Measurements from ENCODE around the gene ARL16. TPM values are rescaled to one million over a fixed set of nuclear protein-coding genes. Genes with fewer than 3 reads are reported as not detected.

Gene ARL16
- total and polyA plus RNA-seq, 2 donors: 19.7 to 47.0 TPM

- no peak overlapping the region for H3K27ac ChIP-seq (ENCODE audit: low read depth)
- WGBS: 91% methylated on average over 43 of the region's 43 CpGs
- H3K4me3 ChIP-seq (ENCODE audit: low read depth, low read length): no peak overlapping the region
- DNase-seq (ENCODE audit: extremely low spot score): no peak
- H3K36me3 ChIP-seq (ENCODE audit: insufficient read depth): no peaks in the 10 kb centered on the region
- H3K4me1 ChIP-seq (ENCODE audit: insufficient read depth): no peaks in the 10 kb centered on the region
These were observed 32.5 kb upstream of the ARL16 start for GRCh38 chr17:81715872-81716673.

- H3K4me3 ChIP-seq (ENCODE audit: low read depth, low read length): no peak overlapping the region
- DNase-seq (ENCODE audit: extremely low spot score): no peak
- no peaks in the 10 kb centered on the region for H3K4me1 ChIP-seq (ENCODE audit: insufficient read depth)
- H3K27ac ChIP-seq (ENCODE audit: low read depth): no peak overlapping the region
- H3K36me3 ChIP-seq (ENCODE audit: insufficient read depth): no peaks in the 10 kb centered on the region
- 87% methylated on average over 32 of the region's 32 CpGs for WGBS
These were observed 31.7 kb upstream of the ARL16 start for GRCh38 chr17:81715107-81715871.

- DNase-seq (ENCODE audit: extremely low spot score): no peak
- H3K36me3 ChIP-seq (ENCODE audit: insufficient read depth): no peaks in the 10 kb centered on the region
- H3K27ac ChIP-seq (ENCODE audit: low read depth): no peak overlapping the region
- no peaks in the 10 kb centered on the region for H3K4me1 ChIP-seq (ENCODE audit: insufficient read depth)
- no peak overlapping the region for H3K4me3 ChIP-seq (ENCODE audit: low read depth, low read length)
- 94% methylated on average over 39 of the region's 39 CpGs for WGBS
These were observed 31.0 kb upstream of the ARL16 start for GRCh38 chr17:81714412-81715106.

GRCh38 chr17:81713556-81714411 lies 30.2 kb upstream of the ARL16 start:
- WGBS: 68% methylated on average over 36 of the region's 36 CpGs
- H3K27ac ChIP-seq (ENCODE audit: low read depth): no peak overlapping the region
- H3K4me3 ChIP-seq (ENCODE audit: low read depth, low read length): no peak overlapping the region

GRCh38 chr17:81713004-81713555 lies 29.5 kb upstream of the ARL16 start:
- no peak overlapping the region for H3K27ac ChIP-seq (ENCODE audit: low read depth)
- no peaks in the 10 kb centered on the region for H3K4me1 ChIP-seq (ENCODE audit: insufficient read depth)
- DNase-seq (ENCODE audit: extremely low spot score): no peak
- H3K36me3 ChIP-seq (ENCODE audit: insufficient read depth): no peaks in the 10 kb centered on the region
- H3K4me3 ChIP-seq (ENCODE audit: low read depth, low read length): peak overlapping the region; percentile 80
- 33% methylated on average over 18 of the region's 18 CpGs for WGBS

More at GRCh38 chr17:81713556-81714411, 30.2 kb upstream of the ARL16 start:
- no peak for DNase-seq (ENCODE audit: extremely low spot score)
- H3K36me3 ChIP-seq (ENCODE audit: insufficient read depth): no peaks in the 10 kb centered on the region
- H3K4me1 ChIP-seq (ENCODE audit: insufficient read depth): no peaks in the 10 kb centered on the region

GRCh38 chr17:81712468-81713003 lies 28.9 kb upstream of the ARL16 start:
- no peak for DNase-seq (ENCODE audit: extremely low spot score)
- Histone ChIP-seq H3K4me3 (ENCODE audit: low read depth, low read length) (peak overlapping the region; percentile 80), H3K36me3 (ENCODE audit: insufficient read depth) (no peaks in the 10 kb centered on the region), H3K4me1 (ENCODE audit: insufficient read depth) (no peaks in the 10 kb centered on the region), H3K27ac (ENCODE audit: low read depth) (no peak overlapping the region)
- 2% methylated on average over 41 of the region's 41 CpGs for WGBS

GRCh38 chr17:81711814-81712467 lies 28.3 kb upstream of the ARL16 start, which contains the start of gene SLC25A10:
SLC25A10 (plus strand) TSS chr17:81712284; CDS start chr17:81712427, 143 bp downstream.
- H3K27ac ChIP-seq (ENCODE audit: low read depth): no peak within 1 kb of the TSS
- no peaks in the 10 kb centered on the region for H3K4me1 ChIP-seq (ENCODE audit: insufficient read depth)
- no peak for DNase-seq (ENCODE audit: extremely low spot score)
- WGBS: under 1% methylated on average over 89 of the region's 89 CpGs
- peak within 1 kb of the TSS; percentile 80 for H3K4me3 ChIP-seq (ENCODE audit: low read depth, low read length)
- peaks cover 2% of the 10 kb centered on the region for H3K36me3 ChIP-seq (ENCODE audit: insufficient read depth)

- H3K4me3 ChIP-seq (ENCODE audit: low read depth, low read length): no peak overlapping the region
- WGBS: 6% methylated on average over 29 of the region's 29 CpGs
- no peak for DNase-seq (ENCODE audit: extremely low spot score)
- H3K36me3 ChIP-seq (ENCODE audit: insufficient read depth): peaks cover 2% of the 10 kb centered on the region
- no peaks in the 10 kb centered on the region for H3K4me1 ChIP-seq (ENCODE audit: insufficient read depth)
- no peak overlapping the region for H3K27ac ChIP-seq (ENCODE audit: low read depth)
These were observed 27.1 kb upstream of the ARL16 start for GRCh38 chr17:81710514-81711308.

GRCh38 chr17:81708739-81709185 lies 25.2 kb upstream of the ARL16 start:
- DNase-seq (ENCODE audit: extremely low spot score): no peak
- Histone ChIP-seq H3K36me3 (ENCODE audit: insufficient read depth) (peaks cover 2% of the 10 kb centered on the region), H3K4me3 (ENCODE audit: low read depth, low read length) (no peak overlapping the region), H3K4me1 (ENCODE audit: insufficient read depth) (no peaks in the 10 kb centered on the region), H3K27ac (ENCODE audit: low read depth) (no peak overlapping the region)
- 85% methylated on average over 17 of the region's 17 CpGs for WGBS

- Histone ChIP-seq H3K4me3 (ENCODE audit: low read depth, low read length) (no peak overlapping the region), H3K27ac (ENCODE audit: low read depth) (no peak overlapping the region), H3K36me3 (ENCODE audit: insufficient read depth) (peaks cover 2% of the 10 kb centered on the region), H3K4me1 (ENCODE audit: insufficient read depth) (no peaks in the 10 kb centered on the region)
- no peak for DNase-seq (ENCODE audit: extremely low spot score)
- WGBS: 83% methylated on average over 25 of the region's 25 CpGs
These were observed 24.4 kb upstream of the ARL16 start for GRCh38 chr17:81707725-81708646.

Measured in urinary bladder (tissue), 4 donors.